HepG2 (cell line): ENCODE measurements around the gene STRN3. TPM values are rescaled to one million over a fixed set of nuclear protein-coding genes. Genes with fewer than 3 reads are reported as not detected.

Experiments used
- ARNT ChIP-seq: fragments of 450-650 bp; IDR thresholded peaks from 2 replicates; pipeline ENCODE4 v1.6.1; 2017
- FOSL2 ChIP-seq: sonication (generic); formaldehyde crosslinking; IDR thresholded peaks from 2 replicates; pipeline ENCODE4 v1.4.0; 2020; ENCODE audit warnings: missing genetic modification reagents
- HNRNPLL ChIP-seq: fragments of 200-400 bp; formaldehyde crosslinking; IDR thresholded peaks from 2 replicates; pipeline ENCODE4 v1.6.1; 2017; ENCODE audit warnings: mild to moderate bottlenecking, low read depth, low read length; ENCODE audit not compliant: poor library complexity, severe bottlenecking
- KLF16 ChIP-seq, 2 experiments: sonication (generic) in 1 of 2; formaldehyde crosslinking in 1 of 2; IDR thresholded peaks; 2 replicates each; pipeline versions ENCODE4 v1.6.1 to v1.8.0; 2016 to 2023; ENCODE audit warnings: missing genetic modification reagents in 2 of 2, missing compliant biosample characterization in 1 of 2
- MEIS1 ChIP-seq: sonication (generic); formaldehyde crosslinking; IDR thresholded peaks from 2 replicates; pipeline ENCODE4 v1.9.0; 2021; ENCODE audit warnings: mild to moderate bottlenecking, missing genetic modification reagents, moderate library complexity, borderline replicate concordance
- NRL ChIP-seq: sonication (generic); formaldehyde crosslinking; IDR thresholded peaks from 2 replicates; pipeline ENCODE4 v1.5.0; 2020; ENCODE audit warnings: missing genetic modification reagents, mild to moderate bottlenecking, moderate library complexity, borderline replicate concordance
- PCBP2 ChIP-seq: fragments of 200-400 bp; formaldehyde crosslinking; optimal IDR thresholded peaks from 2 replicates; pipeline ENCODE3; 2018; ENCODE audit warnings: low read length, low read depth; ENCODE audit not compliant: poor library complexity, severe bottlenecking
- RNF219 ChIP-seq: sonication (generic); formaldehyde crosslinking; IDR thresholded peaks from 2 replicates; pipeline ENCODE4 v1.5.0; 2020; ENCODE audit warnings: mild to moderate bottlenecking, missing genetic modification reagents
- SRSF1 ChIP-seq: fragments of 200-400 bp; formaldehyde crosslinking; optimal IDR thresholded peaks from 2 replicates; pipeline ENCODE3; 2017; ENCODE audit warnings: mild to moderate bottlenecking, low read depth, low read length, moderate library complexity
- SYNCRIP ChIP-seq: fragments of 200-400 bp; formaldehyde crosslinking; IDR thresholded peaks from 2 replicates; pipeline ENCODE4 v1.6.1; 2018; ENCODE audit warnings: mild to moderate bottlenecking, low read depth, low read length; ENCODE audit not compliant: insufficient read depth
- ZKSCAN1 ChIP-seq: fragments of 150-350 bp; IDR thresholded peaks from 2 replicates; pipeline ENCODE4 v1.6.1; 2014; ENCODE audit warnings: low read length
- ZNF18 ChIP-seq: sonication (generic); formaldehyde crosslinking; IDR thresholded peaks from 2 replicates; pipeline ENCODE4 v1.8.0; 2022; ENCODE audit warnings: mild to moderate bottlenecking, missing genetic modification reagents; ENCODE audit not compliant: insufficient replicate concordance
- ZNF280B ChIP-seq: sonication (generic); formaldehyde crosslinking; IDR thresholded peaks from 2 replicates; pipeline ENCODE4 v1.5.0; 2020; ENCODE audit warnings: missing genetic modification reagents, mild to moderate bottlenecking, borderline replicate concordance
- ZSCAN29 ChIP-seq: sonication (generic); formaldehyde crosslinking; conservative IDR thresholded peaks from 2 replicates; pipeline ENCODE4 v1.4.0; 2020; ENCODE audit warnings: mild to moderate bottlenecking, missing genetic modification reagents
- polyA plus RNA-seq, 8 experiments: library from polyadenylated mRNA; depleted of rRNA in 3 of 8; stranded (reverse) in 7 of 8; unstranded in 1 of 8; fragments of >200 nt; fragmentation: Illumina TruSeq in 4 of 8; extraction: Trizol in 4 of 8; gene quantifications; 2 replicates each; pipeline versions ENCODE4 v1.2.1 to v1.2.3, GENCODE V29; 2011 to 2016; ENCODE audit warnings: low read depth in 4 of 8, missing spikeins in 1 of 8, mixed read lengths in 1 of 8; ENCODE audit not compliant: insufficient read depth in 1 of 8
- total RNA-seq, 5 experiments: library from RNA; depleted of rRNA; stranded (reverse); fragments of >200 nt; fragmentation: Illumina TruSeq; extraction: Trizol; gene quantifications; 2 replicates each; pipeline ENCODE4 v1.2.3, GENCODE V29; 2016; ENCODE audit warnings: low read depth in 1 of 5
- TF ChIP-seq, protein P1 (sequence below): sonication (generic); formaldehyde crosslinking; IDR thresholded peaks from 2 replicates; pipeline ENCODE4 v1.4.0; 2020; ENCODE audit warnings: mild to moderate bottlenecking, missing genetic modification reagents

Gene STRN3
- total and polyA plus RNA-seq, 2 of the 13 experiments (the other 11 are each of a cell fraction or from before 2014, with no cell fraction given): 49.4 to 123 TPM

GRCh38 chr14:31026450-31027235, 464 bp upstream of the STRN3 start (continued):
- peak; percentile 79; the same call in 1 of the 2 replicates for TF ChIP-seq ZNF280B (CRISPR knock-in tag)
- peak; percentile 93 for TF ChIP-seq PCBP2
- TF ChIP-seq ZKSCAN1: no peak; the same call in 1 of the 2 replicates
- TF ChIP-seq SYNCRIP: no peak
- peak in 1 of 2 experiments; percentile 72; a peak in 2 of 4 replicates for TF ChIP-seq KLF16 (CRISPR knock-in tag; IDR thresholded peaks at IDR 0.05)
- TF ChIP-seq ZSCAN29 (CRISPR knock-in tag): peak; percentile 82
- peak; percentile 46 for TF ChIP-seq FOSL2 (CRISPR knock-in tag)
- TF ChIP-seq NRL (CRISPR knock-in tag): peak; percentile 83; the same call in 1 of the 2 replicates
- TF ChIP-seq ARNT: no peak
- TF ChIP-seq, protein P1, sequence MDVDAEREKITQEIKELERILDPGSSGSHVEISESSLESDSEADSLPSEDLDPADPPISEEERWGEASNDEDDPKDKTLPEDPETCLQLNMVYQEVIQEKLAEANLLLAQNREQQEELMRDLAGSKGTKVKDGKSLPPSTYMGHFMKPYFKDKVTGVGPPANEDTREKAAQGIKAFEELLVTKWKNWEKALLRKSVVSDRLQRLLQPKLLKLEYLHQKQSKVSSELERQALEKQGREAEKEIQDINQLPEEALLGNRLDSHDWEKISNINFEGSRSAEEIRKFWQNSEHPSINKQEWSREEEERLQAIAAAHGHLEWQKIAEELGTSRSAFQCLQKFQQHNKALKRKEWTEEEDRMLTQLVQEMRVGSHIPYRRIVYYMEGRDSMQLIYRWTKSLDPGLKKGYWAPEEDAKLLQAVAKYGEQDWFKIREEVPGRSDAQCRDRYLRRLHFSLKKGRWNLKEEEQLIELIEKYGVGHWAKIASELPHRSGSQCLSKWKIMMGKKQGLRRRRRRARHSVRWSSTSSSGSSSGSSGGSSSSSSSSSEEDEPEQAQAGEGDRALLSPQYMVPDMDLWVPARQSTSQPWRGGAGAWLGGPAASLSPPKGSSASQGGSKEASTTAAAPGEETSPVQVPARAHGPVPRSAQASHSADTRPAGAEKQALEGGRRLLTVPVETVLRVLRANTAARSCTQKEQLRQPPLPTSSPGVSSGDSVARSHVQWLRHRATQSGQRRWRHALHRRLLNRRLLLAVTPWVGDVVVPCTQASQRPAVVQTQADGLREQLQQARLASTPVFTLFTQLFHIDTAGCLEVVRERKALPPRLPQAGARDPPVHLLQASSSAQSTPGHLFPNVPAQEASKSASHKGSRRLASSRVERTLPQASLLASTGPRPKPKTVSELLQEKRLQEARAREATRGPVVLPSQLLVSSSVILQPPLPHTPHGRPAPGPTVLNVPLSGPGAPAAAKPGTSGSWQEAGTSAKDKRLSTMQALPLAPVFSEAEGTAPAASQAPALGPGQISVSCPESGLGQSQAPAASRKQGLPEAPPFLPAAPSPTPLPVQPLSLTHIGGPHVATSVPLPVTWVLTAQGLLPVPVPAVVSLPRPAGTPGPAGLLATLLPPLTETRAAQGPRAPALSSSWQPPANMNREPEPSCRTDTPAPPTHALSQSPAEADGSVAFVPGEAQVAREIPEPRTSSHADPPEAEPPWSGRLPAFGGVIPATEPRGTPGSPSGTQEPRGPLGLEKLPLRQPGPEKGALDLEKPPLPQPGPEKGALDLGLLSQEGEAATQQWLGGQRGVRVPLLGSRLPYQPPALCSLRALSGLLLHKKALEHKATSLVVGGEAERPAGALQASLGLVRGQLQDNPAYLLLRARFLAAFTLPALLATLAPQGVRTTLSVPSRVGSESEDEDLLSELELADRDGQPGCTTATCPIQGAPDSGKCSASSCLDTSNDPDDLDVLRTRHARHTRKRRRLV (CRISPR knock-in tag): peak; percentile 97
- peak; percentile 56 for TF ChIP-seq SRSF1
- TF ChIP-seq MEIS1: no peak; the same call in 1 of the 2 replicates
- no peak; the same call in 1 of the 2 replicates for TF ChIP-seq RNF219 (CRISPR knock-in tag)
- peak; percentile 28 for TF ChIP-seq ZNF18 (CRISPR knock-in tag)
- peak; percentile 98 for TF ChIP-seq HNRNPLL
